Stimulated activated CD4-positive, alpha-beta T cell treated with anti-CD3 and anti-CD28 coated beads, TNF-alpha, amount 100 ng/mL, for 1 hour (primary cell): ENCODE results near the gene RESP18.
A peak's percentile ranks its signal among the peaks of the same experiment; 100 is the strongest.

Experiments
- DNase-seq, 3 donors: peaks; one replicate each; pipeline ENCODE4 v3.0.0-alpha.2; 2020; ENCODE audit warnings: low read depth in 3 of 3, low spot score in 1 of 3

The RESP18 gene

GRCh38 chr2:219332542-219332941 is at the start of gene RESP18:
Gene RESP18, minus strand, starts transcription at chr2:219332744.
- DNase-seq = no peak

DNA sequence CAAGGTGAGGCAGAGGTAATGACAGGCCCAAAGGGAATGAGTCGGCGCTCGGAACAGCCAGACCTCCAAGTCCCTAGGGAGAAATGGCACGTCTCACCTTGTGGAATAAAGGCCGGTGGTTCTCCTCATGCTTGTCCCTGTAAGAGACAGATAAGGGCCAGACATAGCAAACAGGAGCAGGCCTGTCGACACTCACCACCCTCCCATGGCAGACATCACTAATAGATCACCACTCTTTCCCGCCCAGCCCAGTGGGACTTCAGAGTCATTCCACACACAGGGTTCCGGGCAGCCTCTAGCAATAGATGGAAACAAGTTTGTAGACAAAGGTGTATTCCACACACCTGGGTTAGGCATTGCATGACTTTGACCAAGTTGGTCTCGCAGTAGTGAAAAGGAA is 48.9 kb upstream of the RESP18 start:
- no peak for DNase-seq

GRCh38 chr2:219380926-219381325 is 48.4 kb upstream of the RESP18 start:
- DNase-seq = no peak

- DNase-seq = no peak
Measured at GRCh38 chr2:219378163-219378851, 45.8 kb upstream of the RESP18 start.

DNA sequence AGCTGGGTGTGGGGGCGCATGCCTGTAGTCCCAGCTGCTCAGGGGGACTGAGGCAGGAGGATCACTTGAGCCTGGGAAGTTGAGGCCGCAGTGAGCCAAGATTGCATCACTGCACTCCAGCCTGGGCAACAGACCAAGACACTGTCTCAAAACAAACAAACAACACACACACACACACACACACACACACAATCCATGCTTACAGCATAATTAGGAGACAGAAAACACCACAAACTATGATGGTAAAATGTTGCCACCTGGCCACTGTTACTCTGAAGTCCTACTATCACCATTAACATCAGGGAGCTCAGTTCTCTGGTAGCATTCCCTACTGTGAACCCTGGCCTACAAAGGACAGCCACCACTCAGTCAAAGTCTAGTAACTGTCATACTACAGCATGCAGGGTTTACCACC is 36.9 kb upstream of the RESP18 start:
- DNase-seq = no peak

- DNase-seq = no peak
Measured at GRCh38 chr2:219368690-219369191, 36.2 kb upstream of the RESP18 start.

- DNase-seq = no peak
Measured at GRCh38 chr2:219362524-219363164, 30.1 kb upstream of the RESP18 start.

DNA sequence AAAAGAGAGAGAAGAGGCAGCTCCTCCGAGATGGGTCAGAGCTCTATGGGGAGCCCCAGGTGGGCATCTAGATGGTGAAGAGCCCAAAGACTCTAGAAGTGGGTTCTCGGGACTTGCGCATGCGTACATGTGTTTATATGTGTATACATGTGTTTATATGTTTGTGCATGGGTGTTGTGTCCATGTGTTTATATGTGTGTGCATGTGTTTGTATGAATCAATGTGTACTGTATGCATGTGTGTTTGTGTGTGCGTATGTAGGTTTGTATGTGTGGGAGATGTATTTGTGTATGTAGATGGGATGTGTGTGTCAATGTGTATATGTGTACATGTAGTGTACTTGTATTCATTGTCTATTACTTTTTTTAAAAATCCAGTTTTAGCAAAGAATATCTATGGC is 29.5 kb upstream of the RESP18 start:
- DNase-seq = no peak

- no peak for DNase-seq
Measured at GRCh38 chr2:219358170-219359075, 25.9 kb upstream of the RESP18 start.

- no peak for DNase-seq
Measured at GRCh38 chr2:219356834-219357233, 24.3 kb upstream of the RESP18 start.

DNA sequence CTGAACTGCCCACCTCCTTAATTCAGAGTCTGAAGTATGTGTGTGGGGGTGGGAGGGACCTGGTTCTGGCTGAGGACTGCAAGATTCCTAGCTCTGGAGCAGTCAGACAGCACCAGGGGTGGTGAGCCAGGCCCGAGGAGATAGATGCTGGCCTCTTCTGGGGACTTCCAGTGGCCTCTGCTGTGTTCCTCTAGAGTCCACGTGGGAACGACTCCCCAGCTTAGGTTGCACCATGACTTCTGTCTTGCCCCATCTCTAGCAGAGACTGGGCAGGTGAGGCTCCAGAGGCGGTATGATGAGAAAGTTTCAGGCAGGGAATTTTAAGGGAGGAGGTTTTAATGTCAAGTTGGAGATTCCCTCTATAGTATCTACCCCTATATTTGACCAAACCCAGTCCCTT is 22.0 kb upstream of the RESP18 start:
- no peak for DNase-seq

- no peak for DNase-seq
Measured at GRCh38 chr2:219353129-219353528, 20.6 kb upstream of the RESP18 start.

- peak; percentile 5 to 49 (median 29) for DNase-seq
Measured at GRCh38 chr2:219352448-219353023, 20.0 kb upstream of the RESP18 start.

- DNase-seq = no peak
Measured at GRCh38 chr2:219350710-219351221, 18.2 kb upstream of the RESP18 start.

DNA sequence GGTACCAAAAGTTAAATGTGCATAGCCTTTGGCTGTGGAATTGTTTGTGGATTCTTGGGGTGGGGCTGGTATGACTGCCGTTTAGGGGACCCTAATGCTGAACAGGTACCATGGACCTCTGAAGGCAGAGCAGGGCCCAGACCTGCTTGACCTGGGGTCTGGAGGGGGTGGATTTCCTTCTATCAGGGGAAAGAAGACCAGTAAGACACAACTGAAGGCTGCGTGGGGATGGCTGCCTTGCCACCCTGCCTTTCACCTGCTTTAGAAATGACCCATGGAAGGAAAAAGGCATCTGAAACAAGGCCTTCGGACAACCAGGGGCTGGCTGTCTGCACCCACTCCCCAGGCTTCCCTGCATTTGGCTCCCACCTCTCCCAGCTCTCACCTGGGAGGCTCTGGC is 17.7 kb upstream of the RESP18 start:
- DNase-seq = no peak

DNA sequence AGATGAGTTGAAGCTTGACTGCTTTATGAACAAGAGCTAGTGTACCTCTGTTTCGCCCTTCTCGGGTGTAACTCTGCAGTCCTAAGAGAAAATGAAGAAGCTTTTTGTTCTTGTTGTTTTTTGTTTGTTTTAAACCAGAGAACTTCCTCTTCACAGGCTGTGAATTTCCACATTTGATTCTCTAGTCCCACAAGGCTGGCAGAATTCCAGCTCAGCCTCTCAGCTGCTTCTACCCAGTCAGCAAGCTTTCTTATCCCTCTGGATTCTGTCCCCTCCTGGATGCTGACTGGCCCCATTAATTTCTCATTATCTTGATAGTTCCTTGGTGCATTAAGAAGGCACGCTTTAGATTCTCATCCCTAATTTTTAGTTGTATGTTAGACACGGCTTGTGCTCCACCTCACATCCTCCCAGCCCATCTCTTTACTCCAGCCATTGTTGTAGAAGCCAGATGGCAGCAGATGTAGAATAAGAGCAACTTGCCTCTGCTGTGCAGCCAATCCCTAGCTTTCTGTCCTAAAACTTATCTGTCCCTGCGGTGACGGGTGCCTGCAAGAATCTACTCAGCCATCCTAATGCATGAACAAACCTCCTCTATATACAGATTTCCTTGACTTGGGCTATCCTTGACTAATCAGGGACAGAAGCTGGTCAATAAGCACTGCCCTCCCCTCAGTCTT is 12.3 kb upstream of the RESP18 start:
- no peak for DNase-seq

DNA sequence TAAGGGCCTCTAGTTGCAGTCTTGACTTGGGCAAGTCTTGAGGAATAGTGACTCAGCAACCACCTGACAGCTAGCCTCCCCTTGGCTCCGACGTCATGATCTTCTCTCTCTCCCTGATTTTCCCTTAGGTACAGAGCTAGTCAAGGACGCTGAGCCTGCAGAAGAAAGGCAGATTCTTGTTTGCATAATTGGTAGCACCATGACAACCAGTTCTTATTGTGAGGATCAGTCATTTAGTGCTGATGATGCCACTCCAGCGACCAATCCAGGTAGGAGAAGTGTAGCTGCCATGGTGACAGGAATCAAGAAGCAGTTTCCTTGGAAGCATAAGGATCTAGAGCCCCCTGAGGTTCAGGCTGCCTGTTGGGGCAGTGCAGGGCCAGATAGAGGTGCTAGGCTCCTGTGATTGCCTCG is 2.8 kb upstream of the RESP18 start:
- no peak for DNase-seq

- DNase-seq = no peak
Measured at GRCh38 chr2:219334076-219334475, 1.5 kb upstream of the RESP18 start.

GRCh38 chr2:219331560-219332213 is 857 bp downstream of the RESP18 start:
- peak in 1 of 3 donors; percentile 7 for DNase-seq

- DNase-seq = no peak
Measured at GRCh38 chr2:219327719-219328118, 4.8 kb downstream of the RESP18 start.
